Activated CD8-positive, alpha-beta memory T cell treated with anti-CD3 and anti-CD28 coated beads for 4 hours (primary cell): ENCODE results near the gene CPVL.

Experiments
- DNase-seq, 2 donors: peaks; one replicate each; pipeline ENCODE4 v3.0.0-alpha.2; 2020; ENCODE audit warnings: low read depth in 2 of 2

CPVL gene

GRCh38 chr7:29090836-29091601 is 55.3 kb downstream of the CPVL start:
- no peak for DNase-seq

GRCh38 chr7:29090151-29090805 is 56.1 kb downstream of the CPVL start:
- DNase-seq, result no peak

- no peak for DNase-seq
Measured at GRCh38 chr7:29087840-29088170, 58.5 kb downstream of the CPVL start.

GRCh38 chr7:29086545-29086944 is 59.8 kb downstream of the CPVL start:
- DNase-seq, result no peak

- no peak for DNase-seq
Measured at GRCh38 chr7:29084832-29085231, 61.5 kb downstream of the CPVL start.

GRCh38 chr7:29080803-29081202 is 65.5 kb downstream of the CPVL start:
- no peak for DNase-seq

- DNase-seq, result no peak
Measured at GRCh38 chr7:29078311-29079260, 67.8 kb downstream of the CPVL start.

- DNase-seq, result no peak
Measured at GRCh38 chr7:29077854-29078253, 68.5 kb downstream of the CPVL start.

- no peak for DNase-seq
Measured at GRCh38 chr7:29077176-29077575, 69.2 kb downstream of the CPVL start.

- DNase-seq, result no peak
Measured at GRCh38 chr7:29076631-29077030, 69.7 kb downstream of the CPVL start.

GRCh38 chr7:29075606-29076005 is 70.7 kb downstream of the CPVL start:
- DNase-seq, result no peak

GRCh38 chr7:29071203-29071874 is 75.0 kb downstream of the CPVL start:
- no peak for DNase-seq

- no peak for DNase-seq
Measured at GRCh38 chr7:29066641-29067040, 79.7 kb downstream of the CPVL start.

GRCh38 chr7:29065181-29065857 is 81.0 kb downstream of the CPVL start:
- no peak for DNase-seq

GRCh38 chr7:29063872-29064271 is 82.5 kb downstream of the CPVL start:
- DNase-seq, result no peak

- DNase-seq, result no peak
Measured at GRCh38 chr7:29063236-29063635, 83.1 kb downstream of the CPVL start.

GRCh38 chr7:29053105-29053872 is 93.0 kb downstream of the CPVL start:
- DNase-seq, result no peak

- no peak for DNase-seq
Measured at GRCh38 chr7:29046978-29047377, 99.4 kb downstream of the CPVL start.

- no peak for DNase-seq
Measured at GRCh38 chr7:29045258-29046086, 100.9 kb downstream of the CPVL start.

- no peak for DNase-seq
Measured at GRCh38 chr7:29044554-29044953, 101.8 kb downstream of the CPVL start.
